Activated naive CD4-positive, alpha-beta T cell treated with anti-CD3 and anti-CD28 coated beads, Interleukin-2, amount 50 U/mL, for 24 hours (primary cell): ENCODE data around the gene PRSS50.
A peak's percentile ranks its signal among the peaks of the same experiment; 100 is the strongest.
"Not testable (repeated sequence)": the region's sequence is repeated elsewhere in the genome, so short reads cannot be mapped to it uniquely, and the experiment has no call there.

ENCODE experiments used
- H3K27ac Mint-ChIP-seq: one replicate; pipeline ENCODE4 v1.8.0; 2021; ENCODE audit warnings: mild to moderate bottlenecking, mixed read lengths
- H3K27me3 Mint-ChIP-seq: one replicate; pipeline ENCODE4 v1.8.0; 2021; ENCODE audit warnings: mixed read lengths
- H3K36me3 Mint-ChIP-seq: one replicate; pipeline ENCODE4 v1.8.0; 2021; ENCODE audit warnings: mixed read lengths
- H3K4me1 Mint-ChIP-seq: one replicate; pipeline ENCODE4 v1.8.0; 2021; ENCODE audit warnings: mixed read lengths
- H3K4me3 Mint-ChIP-seq: one replicate; pipeline ENCODE4 v1.8.0; 2021; ENCODE audit warnings: mild to moderate bottlenecking, mixed read lengths
- H3K9me3 Mint-ChIP-seq: one replicate; pipeline ENCODE4 v1.8.0; 2021; ENCODE audit warnings: mixed read lengths

PRSS50 gene

GRCh38 chr3:46705751-46706552 is 11.7 kb downstream of the PRSS50 start:
- Mint-ChIP-seq H3K4me1 (peaks cover 12% of the 10 kb centered on the region), H3K9me3 (no peaks in the 10 kb centered on the region), H3K27ac (no peak overlapping the region), H3K36me3 (no peaks in the 10 kb centered on the region), H3K4me3 (no peak overlapping the region), H3K27me3 (no peaks in the 10 kb centered on the region)

DNA sequence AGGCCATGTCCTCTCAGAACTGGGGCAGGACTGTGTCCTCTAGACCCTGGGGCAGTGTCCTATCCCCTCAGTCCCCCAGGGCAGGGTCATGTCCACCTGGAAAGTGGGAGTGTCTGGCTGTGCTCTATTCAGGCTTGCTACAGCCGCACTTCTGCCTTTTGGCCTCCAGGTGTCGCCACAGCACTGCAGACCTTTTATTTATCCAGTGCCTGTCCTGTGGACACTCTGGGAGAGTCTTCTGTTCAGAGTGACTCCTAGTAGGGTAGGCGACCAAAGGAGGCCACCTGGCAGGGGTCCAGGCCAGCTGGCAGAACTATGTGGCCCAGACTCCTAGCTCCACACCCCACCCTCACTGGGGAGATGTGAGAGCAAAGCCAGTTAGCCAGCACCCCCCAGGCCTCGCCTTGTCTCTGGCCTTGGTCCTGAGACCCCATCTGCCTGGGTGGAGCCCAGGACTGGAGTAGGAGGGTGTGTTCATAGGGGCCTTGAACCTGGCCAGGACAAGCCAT is 12.6 kb downstream of the PRSS50 start:
- Mint-ChIP-seq H3K4me1 (peaks cover 20% of the 10 kb centered on the region), H3K27me3 (no peaks in the 10 kb centered on the region), H3K36me3 (no peaks in the 10 kb centered on the region), H3K4me3 (no peak overlapping the region), H3K9me3 (no peaks in the 10 kb centered on the region), H3K27ac (no peak overlapping the region)

- not testable (repeated sequence) for H3K27ac Mint-ChIP-seq, H3K4me3 Mint-ChIP-seq, H3K36me3 Mint-ChIP-seq, H3K27me3 Mint-ChIP-seq, H3K9me3 Mint-ChIP-seq
- peaks cover 24% of the 10 kb centered on the region for H3K4me1 Mint-ChIP-seq
Observed at GRCh38 chr3:46704346-46704745, 13.3 kb downstream of the PRSS50 start.

DNA sequence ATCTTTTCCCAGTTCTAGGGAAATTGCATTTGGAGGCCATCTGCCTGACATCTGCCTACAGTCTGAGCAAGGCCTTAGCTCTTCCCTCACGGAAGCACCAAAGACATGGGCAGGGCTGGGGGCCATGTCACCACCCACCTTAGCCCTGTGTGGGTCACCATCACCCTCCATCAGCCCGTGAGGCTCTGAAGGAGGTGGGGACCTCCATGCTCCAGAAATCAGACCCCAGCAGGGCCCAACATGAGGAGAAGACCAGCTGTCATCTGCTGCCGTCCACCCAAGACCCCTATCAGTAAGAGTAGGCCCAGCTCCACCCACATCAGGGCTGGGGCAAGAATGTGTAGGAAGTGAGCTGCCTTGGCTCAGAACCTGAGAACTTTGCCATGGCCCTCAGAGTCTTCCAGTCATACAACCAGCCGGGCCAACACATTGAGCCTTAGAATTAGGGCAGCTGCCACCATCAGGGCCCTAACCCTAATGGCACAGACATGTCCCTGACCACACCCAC is 14.6 kb downstream of the PRSS50 start:
- H3K27ac Mint-ChIP-seq = no peak overlapping the region
- H3K4me3 Mint-ChIP-seq = no peak overlapping the region
- no peaks in the 10 kb centered on the region for H3K36me3 Mint-ChIP-seq
- H3K4me1 Mint-ChIP-seq = peaks cover 27% of the 10 kb centered on the region
- H3K27me3 Mint-ChIP-seq = no peaks in the 10 kb centered on the region
- no peaks in the 10 kb centered on the region for H3K9me3 Mint-ChIP-seq

DNA sequence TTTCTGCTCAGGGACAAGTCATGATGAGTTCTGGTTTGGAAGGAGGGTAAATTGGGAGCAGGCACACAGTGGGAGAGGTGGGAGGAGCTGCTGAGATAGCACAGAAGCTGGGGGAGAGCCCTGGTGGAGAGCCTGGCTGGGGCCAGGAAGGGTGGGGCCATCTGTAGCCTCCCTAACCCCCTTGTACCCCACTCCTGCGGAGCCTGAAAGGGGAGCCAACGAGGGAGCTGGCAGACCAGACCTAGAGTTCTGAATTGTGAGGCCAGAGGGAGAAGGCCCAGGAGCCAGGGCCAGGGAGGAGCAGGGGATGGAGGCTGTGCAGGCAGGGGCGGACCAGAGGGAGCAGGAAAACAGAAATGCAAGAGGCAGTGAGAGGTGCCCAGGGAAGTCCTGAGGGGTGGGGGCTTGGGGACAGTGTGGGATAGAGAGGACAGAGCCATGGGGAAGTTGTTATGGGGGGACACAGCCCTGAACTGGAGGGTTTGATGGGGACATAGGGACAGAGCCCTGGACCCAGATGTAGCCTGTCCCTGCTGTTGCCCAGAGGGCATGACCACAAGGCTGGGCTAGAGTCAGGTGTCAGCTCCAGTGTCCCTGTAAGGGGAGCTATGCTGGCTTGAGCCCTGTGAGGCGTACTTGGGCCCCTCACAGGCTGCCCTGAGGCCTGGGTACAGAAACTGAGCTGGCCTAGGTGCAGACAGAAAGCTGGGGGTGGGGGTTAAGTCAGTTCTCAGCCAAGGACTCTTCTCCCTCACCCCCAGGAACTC is 15.2 kb downstream of the PRSS50 start:
- no peaks in the 10 kb centered on the region for H3K36me3 Mint-ChIP-seq
- peaks cover 32% of the 10 kb centered on the region for H3K4me1 Mint-ChIP-seq
- H3K27ac Mint-ChIP-seq = no peak overlapping the region
- no peaks in the 10 kb centered on the region for H3K9me3 Mint-ChIP-seq
- H3K4me3 Mint-ChIP-seq = no peak overlapping the region
- no peaks in the 10 kb centered on the region for H3K27me3 Mint-ChIP-seq

- no peaks in the 10 kb centered on the region for H3K27me3 Mint-ChIP-seq
- peak within 1 kb of the TSS; percentile 23 for H3K4me3 Mint-ChIP-seq
- H3K9me3 Mint-ChIP-seq = no peaks in the 10 kb centered on the region
- peaks cover 43% of the 10 kb centered on the region for H3K4me1 Mint-ChIP-seq
- H3K27ac Mint-ChIP-seq = no peak within 1 kb of the TSS
- H3K36me3 Mint-ChIP-seq = no peaks in the 10 kb centered on the region
Observed at GRCh38 chr3:46701181-46701939, 16.3 kb downstream of the PRSS50 start, which contains the start of gene TMIE. Gene TMIE, plus strand, starts transcription at chr3:46701392. Its CDS starts 96 bp downstream, at chr3:46701488.

- Mint-ChIP-seq H3K4me1 (peaks cover 47% of the 10 kb centered on the region), H3K27ac (no peak overlapping the region), H3K4me3 (peak overlapping the region; percentile 23), H3K36me3 (no peaks in the 10 kb centered on the region), H3K9me3 (no peaks in the 10 kb centered on the region), H3K27me3 (no peaks in the 10 kb centered on the region)
Observed at GRCh38 chr3:46700772-46701171, 16.9 kb downstream of the PRSS50 start.

DNA sequence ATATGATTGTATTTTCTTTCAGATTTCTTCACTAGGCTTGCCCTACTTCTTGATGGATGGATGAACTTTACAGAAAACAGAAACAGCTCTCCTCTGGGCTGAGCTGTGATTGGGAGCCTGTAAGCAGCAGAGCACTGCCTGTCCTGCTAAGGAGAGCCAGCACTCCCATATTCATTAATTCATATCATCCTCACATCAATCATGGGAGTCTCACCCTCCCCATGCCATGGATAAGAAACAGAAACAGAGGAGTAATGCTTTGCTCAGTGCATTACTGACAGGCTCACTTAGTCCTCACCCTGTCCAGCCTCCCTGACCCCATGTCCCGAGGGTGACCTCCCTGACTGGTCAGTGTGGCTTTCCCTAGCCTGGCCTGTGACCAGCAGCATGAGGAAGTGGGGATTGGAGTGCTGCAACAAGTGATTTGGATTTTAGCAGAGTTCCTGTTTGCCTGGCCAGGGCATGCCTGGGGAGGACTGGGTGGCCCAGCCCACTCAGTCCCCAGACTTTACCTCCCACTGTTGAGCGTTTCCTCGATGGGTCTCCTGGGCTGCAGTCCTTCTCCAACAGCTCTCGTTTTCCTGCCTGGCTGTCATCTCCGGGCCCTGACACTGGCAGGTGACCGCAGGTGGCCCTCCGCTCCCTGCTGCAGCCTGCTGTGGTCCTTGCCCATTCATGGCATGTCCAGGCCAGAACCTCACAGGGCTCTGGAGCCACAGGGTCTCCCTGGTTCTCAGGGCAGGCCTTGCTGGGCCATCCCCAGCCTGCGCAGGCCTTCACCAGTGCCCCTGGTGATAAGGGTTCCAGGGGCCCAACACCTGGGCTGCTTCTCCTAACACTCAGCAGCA is 17.8 kb downstream of the PRSS50 start:
- Mint-ChIP-seq H3K27me3 (no peaks in the 10 kb centered on the region), H3K4me1 (peaks cover 55% of the 10 kb centered on the region), H3K9me3 (no peaks in the 10 kb centered on the region)

GRCh38 chr3:46695962-46696894 is 21.4 kb downstream of the PRSS50 start:
- Mint-ChIP-seq H3K4me3 (peak overlapping the region; percentile 30), H3K4me1 (peaks cover 72% of the 10 kb centered on the region), H3K36me3 (no peaks in the 10 kb centered on the region), H3K9me3 (no peaks in the 10 kb centered on the region), H3K27ac (peak overlapping the region; percentile 90), H3K27me3 (no peaks in the 10 kb centered on the region)

More for the DNA sequence above, 17.8 kb downstream of the PRSS50 start:
- H3K4me3 Mint-ChIP-seq = no peak overlapping the region
- peak overlapping the region; percentile 51 for H3K27ac Mint-ChIP-seq
- no peaks in the 10 kb centered on the region for H3K36me3 Mint-ChIP-seq

DNA sequence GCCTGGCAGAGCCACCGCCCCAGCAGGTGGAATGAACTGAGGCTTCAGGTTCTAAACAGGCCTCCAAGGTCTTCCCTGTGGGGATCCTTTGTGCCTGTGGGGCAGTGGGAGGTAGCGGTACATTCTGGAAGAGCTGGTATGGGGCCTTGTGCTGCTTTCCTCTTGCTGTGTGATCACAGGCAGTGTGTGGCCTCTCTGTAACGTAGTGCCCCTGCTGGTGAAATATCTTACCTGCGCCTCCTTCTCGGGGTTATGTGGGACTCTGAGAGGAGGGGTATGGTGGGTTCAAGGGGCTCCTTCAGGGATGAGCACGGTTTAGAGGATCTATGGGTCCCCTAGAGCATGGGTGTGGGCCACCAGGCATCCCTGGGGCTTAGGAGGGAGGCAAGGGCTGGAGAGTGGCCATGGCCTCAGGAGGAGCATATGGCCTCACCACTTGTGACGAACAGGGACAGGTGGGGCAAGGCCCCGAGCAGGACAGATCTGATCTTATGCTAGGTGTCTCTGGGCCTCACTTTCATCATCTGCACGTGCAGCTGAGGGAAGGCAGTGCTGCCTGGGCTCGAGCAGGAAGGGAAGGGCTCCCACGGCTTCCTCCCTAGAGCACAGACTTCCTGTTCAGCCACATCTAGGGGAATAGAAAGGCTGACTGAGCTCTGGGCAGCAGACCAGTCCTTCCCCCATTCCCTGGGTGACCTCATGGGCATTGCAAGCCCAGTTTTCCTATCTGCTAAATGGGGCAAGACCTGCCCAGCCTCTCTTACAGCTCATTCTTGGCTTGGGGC is 22.3 kb downstream of the PRSS50 start:
- H3K27ac Mint-ChIP-seq = peak overlapping the region; percentile 90
- H3K9me3 Mint-ChIP-seq = no peaks in the 10 kb centered on the region
- H3K36me3 Mint-ChIP-seq = no peaks in the 10 kb centered on the region
- H3K27me3 Mint-ChIP-seq = no peaks in the 10 kb centered on the region
- H3K4me1 Mint-ChIP-seq = peaks cover 75% of the 10 kb centered on the region
- H3K4me3 Mint-ChIP-seq = peak overlapping the region; percentile 70

GRCh38 chr3:46694520-46694919 is 23.1 kb downstream of the PRSS50 start:
- Mint-ChIP-seq H3K27me3 (no peaks in the 10 kb centered on the region), H3K4me1 (peaks cover 76% of the 10 kb centered on the region), H3K4me3 (peak overlapping the region; percentile 70), H3K36me3 (no peaks in the 10 kb centered on the region), H3K27ac (no peak overlapping the region), H3K9me3 (no peaks in the 10 kb centered on the region)

DNA sequence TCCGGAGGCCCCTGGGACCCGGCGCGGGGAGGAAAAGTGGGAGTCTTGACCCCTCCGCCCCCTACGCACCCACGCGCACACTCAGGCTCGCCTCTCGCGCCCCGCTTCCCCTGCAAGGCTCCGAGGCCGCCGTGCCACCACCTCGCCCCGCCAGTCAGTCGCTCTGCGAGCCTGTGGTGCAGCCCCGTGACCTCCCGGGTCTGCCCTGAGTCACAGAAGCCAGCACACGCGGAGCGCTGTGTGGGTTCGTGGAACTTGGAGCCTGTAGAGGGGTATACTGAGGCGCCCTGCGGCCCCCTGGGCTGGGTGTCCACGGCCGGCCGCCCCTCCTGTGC is 23.8 kb downstream of the PRSS50 start:
- Mint-ChIP-seq H3K4me1 (peaks cover 72% of the 10 kb centered on the region), H3K9me3 (no peaks in the 10 kb centered on the region), H3K27me3 (no peaks in the 10 kb centered on the region)

More for the DNA sequence above, 23.8 kb downstream of the PRSS50 start:
- peak overlapping the region; percentile 33 for H3K4me3 Mint-ChIP-seq
- no peaks in the 10 kb centered on the region for H3K36me3 Mint-ChIP-seq
- no peak overlapping the region for H3K27ac Mint-ChIP-seq
